Measurements from ENCODE around the gene DNAH10. TPM values are rescaled to one million over a fixed set of nuclear protein-coding genes. Genes with fewer than 3 reads are reported as not detected.

Gene DNAH10
- total and polyA plus RNA-seq, 8 donors: 0.02 to 0.59 (median 0.09) TPM; not detected in 1

DNA sequence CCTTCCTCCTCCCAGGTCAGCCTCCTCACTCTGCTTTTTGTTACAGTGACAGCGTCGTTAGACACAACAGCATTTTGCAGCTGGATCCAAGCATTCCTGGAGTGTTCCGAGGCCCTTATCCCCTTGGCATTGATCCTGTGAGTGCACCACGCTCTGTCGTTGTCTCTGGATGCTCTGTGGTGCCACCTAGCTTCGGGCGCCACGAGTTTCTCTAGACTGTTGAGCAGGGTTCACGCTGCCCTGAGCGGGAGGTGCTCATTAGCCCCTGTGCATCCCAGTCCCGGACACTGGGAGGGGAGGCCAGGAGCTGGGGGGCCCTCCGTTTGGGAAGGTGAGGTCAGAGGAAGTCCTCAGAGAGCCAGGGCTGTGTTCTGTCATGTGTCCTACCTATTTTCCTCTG lies 17.3 kb upstream of the DNAH10 start:
- ATAC-seq (no peak), FAIRE-seq (no peak), DNase-seq (no peak)
- TF ChIP-seq, protein P1, sequence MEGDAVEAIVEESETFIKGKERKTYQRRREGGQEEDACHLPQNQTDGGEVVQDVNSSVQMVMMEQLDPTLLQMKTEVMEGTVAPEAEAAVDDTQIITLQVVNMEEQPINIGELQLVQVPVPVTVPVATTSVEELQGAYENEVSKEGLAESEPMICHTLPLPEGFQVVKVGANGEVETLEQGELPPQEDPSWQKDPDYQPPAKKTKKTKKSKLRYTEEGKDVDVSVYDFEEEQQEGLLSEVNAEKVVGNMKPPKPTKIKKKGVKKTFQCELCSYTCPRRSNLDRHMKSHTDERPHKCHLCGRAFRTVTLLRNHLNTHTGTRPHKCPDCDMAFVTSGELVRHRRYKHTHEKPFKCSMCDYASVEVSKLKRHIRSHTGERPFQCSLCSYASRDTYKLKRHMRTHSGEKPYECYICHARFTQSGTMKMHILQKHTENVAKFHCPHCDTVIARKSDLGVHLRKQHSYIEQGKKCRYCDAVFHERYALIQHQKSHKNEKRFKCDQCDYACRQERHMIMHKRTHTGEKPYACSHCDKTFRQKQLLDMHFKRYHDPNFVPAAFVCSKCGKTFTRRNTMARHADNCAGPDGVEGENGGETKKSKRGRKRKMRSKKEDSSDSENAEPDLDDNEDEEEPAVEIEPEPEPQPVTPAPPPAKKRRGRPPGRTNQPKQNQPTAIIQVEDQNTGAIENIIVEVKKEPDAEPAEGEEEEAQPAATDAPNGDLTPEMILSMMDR (IDR thresholded peaks at IDR 0.05): no peak
- Histone ChIP-seq H3K4me1 (no peaks in the 10 kb centered on the region), H3K27ac (no peak overlapping the region), H3K36me3 (peaks cover 6 to 55% (median 18%) of the 10 kb centered on the region in 3 donors), H3K9me3 (no peaks in the 10 kb centered on the region), H3K4me3 (no peak overlapping the region), H3K27me3 (no peaks in the 10 kb centered on the region)
- 72 to 82% methylated on average over 12 of the region's 12 CpGs for WGBS, 2 donors
- intact Hi-C loops (cut with DNase I): no loop called here

DNA sequence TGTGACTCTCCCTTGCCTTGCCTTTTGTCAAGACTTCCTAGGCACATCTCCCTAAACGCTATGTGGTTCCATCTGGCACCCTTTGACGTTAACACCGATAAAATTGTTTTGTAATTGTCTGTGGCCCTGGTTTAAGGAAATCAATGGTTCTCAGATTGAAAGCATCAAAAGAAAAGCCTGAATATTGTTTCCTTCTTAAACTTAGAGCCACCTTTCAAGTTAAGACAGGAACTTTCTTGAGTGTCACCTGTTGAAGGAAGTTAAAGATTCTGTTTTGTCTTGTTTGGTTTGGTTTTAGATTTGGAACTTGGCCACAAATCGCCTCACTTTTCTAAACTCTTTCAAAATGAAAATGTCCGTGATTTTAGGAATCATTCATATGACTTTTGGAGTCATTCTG lies 14.8 kb upstream of the DNAH10 start:
- TF ChIP-seq, protein P1 (IDR thresholded peaks at IDR 0.05): no peak
- no peak for FAIRE-seq
- intact Hi-C loops (cut with DNase I): no loop called here

DNA sequence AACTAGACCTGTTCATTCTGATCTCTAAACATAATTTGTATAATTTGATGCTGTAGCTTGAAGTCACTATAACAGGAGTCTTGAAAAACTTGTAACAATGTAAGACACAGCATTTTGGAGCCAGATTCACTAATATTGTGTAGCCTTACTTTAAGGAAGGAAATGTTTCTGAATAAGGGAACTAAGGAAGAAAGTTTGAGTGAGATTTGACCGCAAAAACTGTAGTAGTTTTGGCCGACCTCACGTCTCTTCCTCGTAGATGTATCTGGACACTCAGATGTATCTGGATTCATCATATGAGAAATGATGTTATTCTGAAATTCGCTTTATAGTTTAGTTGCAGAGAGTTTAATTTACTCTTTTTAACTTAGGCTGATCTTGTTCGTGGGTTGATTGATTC lies 13.9 kb upstream of the DNAH10 start:
- no peaks in the 10 kb centered on the region for H3K4me1 ChIP-seq
- no peaks in the 10 kb centered on the region for H3K27me3 ChIP-seq
- no peak overlapping the region for H3K27ac ChIP-seq
- peaks cover 6 to 46% (median 12%) of the 10 kb centered on the region in 3 donors for H3K36me3 ChIP-seq
- intact Hi-C loops (cut with DNase I): no loop called here
- H3K9me3 ChIP-seq: no peaks in the 10 kb centered on the region
- FAIRE-seq (no peak), DNase-seq (no peak), ATAC-seq (no peak)
- H3K4me3 ChIP-seq: no peak overlapping the region
- TF ChIP-seq, protein P1 (IDR thresholded peaks at IDR 0.05): no peak
- 84 to 88% methylated on average over 6 of the region's 6 CpGs for WGBS, 2 donors

More for the DNA sequence above, 14.8 kb upstream of the DNAH10 start:
- H3K4me1 ChIP-seq: no peaks in the 10 kb centered on the region
- H3K4me3 ChIP-seq: no peak overlapping the region
- WGBS, 2 donors: 74 to 79% methylated on average over 5 of the region's 5 CpGs
- H3K9me3 ChIP-seq: no peaks in the 10 kb centered on the region
- peaks cover 6 to 48% (median 12%) of the 10 kb centered on the region in 3 donors for H3K36me3 ChIP-seq
- H3K27ac ChIP-seq: no peak overlapping the region
- ATAC-seq (no peak), DNase-seq (no peak)
- H3K27me3 ChIP-seq: no peaks in the 10 kb centered on the region

DNA sequence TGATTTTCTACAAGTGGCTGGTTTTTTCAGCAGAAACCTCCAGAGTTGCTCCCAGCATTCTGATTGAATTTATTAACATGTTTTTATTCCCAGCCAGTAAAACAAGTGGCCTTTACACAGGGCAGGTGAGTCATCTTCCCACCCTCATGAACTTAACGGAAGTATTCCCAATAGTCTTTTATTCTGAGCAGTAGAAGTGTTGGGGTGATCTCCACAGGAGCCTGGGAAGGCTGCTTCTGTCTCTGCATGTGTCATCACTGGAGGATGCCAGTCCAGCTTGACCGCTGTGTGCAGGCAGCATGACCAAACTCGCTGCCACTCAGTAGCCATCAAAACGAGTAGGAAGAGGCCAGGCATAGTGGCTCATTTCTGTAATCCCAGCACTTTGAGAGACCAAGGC lies 13.4 kb upstream of the DNAH10 start:
- H3K9me3 ChIP-seq: no peaks in the 10 kb centered on the region
- H3K27me3 ChIP-seq: no peaks in the 10 kb centered on the region
- no peaks in the 10 kb centered on the region for H3K4me1 ChIP-seq
- DNase-seq (no peak), FAIRE-seq (no peak), ATAC-seq (no peak)
- no peak overlapping the region for H3K4me3 ChIP-seq
- H3K36me3 ChIP-seq: peaks cover 6 to 45% (median 12%) of the 10 kb centered on the region in 3 donors
- no peak overlapping the region for H3K27ac ChIP-seq
- TF ChIP-seq, protein P1 (IDR thresholded peaks at IDR 0.05): no peak
- intact Hi-C loops (cut with DNase I): no loop called here
- WGBS, 2 donors: 82 to 85% methylated on average over 4 of the region's 4 CpGs

DNA sequence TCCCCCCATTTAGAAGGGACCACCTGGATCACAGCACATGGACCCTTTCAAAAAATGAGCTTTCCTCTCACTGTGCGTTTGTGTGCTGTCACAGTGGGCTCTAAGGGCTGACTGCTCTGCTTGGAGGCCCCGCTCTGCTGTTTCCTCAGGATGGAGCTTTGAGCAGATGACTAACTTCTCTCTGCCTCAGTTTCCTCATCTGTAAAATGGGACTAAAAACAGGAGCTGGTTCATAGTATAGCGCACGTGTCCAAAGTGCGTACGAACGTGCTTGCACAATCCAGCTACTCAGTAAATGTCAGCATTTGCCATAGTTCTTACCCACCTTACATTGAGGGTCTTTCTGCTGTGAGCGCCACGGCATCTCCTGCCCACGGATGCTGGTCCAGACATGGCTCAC lies 12.7 kb upstream of the DNAH10 start:
- H3K4me1 ChIP-seq: no peaks in the 10 kb centered on the region
- H3K27me3 ChIP-seq: no peaks in the 10 kb centered on the region
- ATAC-seq: no peak
- TF ChIP-seq, protein P1 (IDR thresholded peaks at IDR 0.05): no peak
- H3K27ac ChIP-seq: no peak overlapping the region
- H3K36me3 ChIP-seq: peaks cover 5 to 46% (median 12%) of the 10 kb centered on the region in 3 donors
- no peak overlapping the region for H3K4me3 ChIP-seq
- no peak for FAIRE-seq
- intact Hi-C loops (cut with DNase I): no loop called here
- DNase-seq: no peak
- WGBS, 2 donors: 97% methylated on average over 10 of the region's 10 CpGs
- H3K9me3 ChIP-seq: no peaks in the 10 kb centered on the region
